HG03025 (cell line): ENCODE results near the gene RAB39B.

Experiments used
- ATAC-seq: cut with Tn5 transposase; IDR thresholded peaks from one replicate; pipeline ENCODE4 v1.9.1; 2021; ENCODE audit warnings: mild to moderate bottlenecking, moderate library complexity; ENCODE audit not compliant: unreplicated experiment, low FRiP score

The RAB39B gene

GRCh38 chrX:155216179-155216939, 47.9 kb downstream of the RAB39B start, which contains the start of gene VBP1:
TSS of gene VBP1 (plus strand) at chrX:155216460. CDS start at chrX:155216483, 23 bp downstream.
- peak; percentile 98 for ATAC-seq

- ATAC-seq: peak; percentile 33
Measured at GRCh38 chrX:155215443-155216178, 48.7 kb downstream of the RAB39B start.

DNA sequence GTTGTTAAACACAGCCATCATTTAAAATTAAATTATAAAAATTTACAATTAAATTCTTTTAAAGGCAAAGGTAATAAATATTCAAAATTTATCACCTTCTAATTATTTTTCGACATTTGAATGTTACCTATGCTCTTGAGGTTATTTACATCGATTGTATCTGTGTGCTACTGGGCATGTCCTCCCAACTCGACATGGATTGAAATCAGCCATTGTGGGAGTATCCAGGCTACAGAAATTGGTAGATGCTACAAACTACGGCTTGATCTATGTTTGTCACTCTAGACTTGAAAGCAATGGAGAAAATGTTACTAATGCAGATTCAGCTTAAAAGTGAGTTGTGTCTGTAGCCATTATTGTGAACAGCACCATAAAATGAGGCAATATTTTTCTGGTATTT, 50.6 kb downstream of the RAB39B start:
- no peak for ATAC-seq

DNA sequence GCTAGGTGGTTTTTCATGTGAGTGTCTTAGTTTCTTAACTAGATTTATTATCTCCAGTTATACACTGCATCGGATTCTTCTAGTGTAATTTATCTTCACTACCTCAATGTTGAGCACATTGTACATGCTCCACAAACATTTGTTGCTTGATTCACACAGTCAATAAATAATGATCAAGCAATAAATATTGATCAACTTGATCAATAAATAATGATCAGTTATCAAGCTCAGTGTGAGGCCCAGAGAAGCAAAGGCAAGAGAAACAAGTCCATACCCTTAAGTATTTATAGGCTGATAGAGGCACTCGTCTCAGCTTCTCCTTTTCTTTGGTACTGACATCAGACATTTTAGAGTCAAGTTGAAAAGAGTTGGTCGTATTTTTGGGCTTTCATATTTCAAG, 53.1 kb downstream of the RAB39B start:
- no peak for ATAC-seq
